Adrenal gland (tissue), 12 donors: ENCODE results near the gene ERRFI1. TPM values are rescaled to one million over a fixed set of nuclear protein-coding genes. Genes with fewer than 3 reads are reported as not detected.

ENCODE experiments used
- DNase-seq, 7 donors: peaks; one replicate each; pipeline ENCODE4 v3.0.0-alpha.2; 2019 to 2020
- H3K27ac ChIP-seq, 5 donors: fragments of 200-600 bp; sonication (generic) in 4 of 5; 1 replicate in 3 of 5; 2 replicates in 2 of 5; pipeline versions ENCODE4 v1.5.1 to v1.8.0; 2016 to 2020; ENCODE audit warnings: mild to moderate bottlenecking in 1 of 5
- H3K27me3 ChIP-seq: fragments of 200-600 bp; 2 replicates; pipeline ENCODE4 v1.8.0; 2021
- H3K36me3 ChIP-seq, 2 donors: fragments of 200-600 bp; replicated peaks in 1 of 2; 1 replicate in 1 of 2; 2 replicates in 1 of 2; pipeline versions ENCODE4 v1.5.1 to v1.8.0; 2018 to 2022
- H3K4me1 ChIP-seq, 2 donors: fragments of 200-600 bp; replicated peaks in 1 of 2; 1 replicate in 1 of 2; 2 replicates in 1 of 2; pipeline versions ENCODE4 v1.5.1 to v1.8.0; 2018 to 2021
- H3K4me3 ChIP-seq, 4 donors: fragments of 200-600 bp; sonication (generic) in 3 of 4; one replicate each; pipeline ENCODE4 v1.5.1; 2016 to 2018
- H3K9me3 ChIP-seq, 3 donors: fragments of 200-600 bp; sonication (generic) in 1 of 3; replicated peaks in 1 of 3; 1 replicate in 2 of 3; 2 replicates in 1 of 3; pipeline versions ENCODE4 v1.5.1 to v1.8.0; 2016 to 2021
- CTCF ChIP-seq, 6 experiments: fragments of 450-650 bp in 4 of 6; fragments of 200-600 bp in 2 of 6; sonication (generic) in 1 of 6; IDR thresholded peaks; 1 replicate in 5 of 6; 2 replicates in 1 of 6; pipeline versions ENCODE4 v1.5.1 to v1.8.0; 2016 to 2021; ENCODE audit warnings: antibody characterized with exemption in 6 of 6, mild to moderate bottlenecking in 2 of 6, moderate library complexity in 1 of 6
- POLR2A ChIP-seq, 2 donors: fragments of 450-650 bp; IDR thresholded peaks; one replicate each; pipeline ENCODE4 v1.6.1; 2017; ENCODE audit warnings: antibody characterized with exemption in 2 of 2, mild to moderate bottlenecking in 2 of 2, moderate library complexity in 1 of 2
- WGBS, 4 donors: extraction: QIAGEN DNeasy Blood & Tissue Kit in 2 of 4; methylation state at CpG; one replicate each; pipeline versions ENCODE4 v1.1.5 to v1.1.7; 2013 to 2017; 5-methylcytosine and 5-hydroxymethylcytosine counted together
- intact Hi-C, 2 donors: fragments of 100-400 bp; cut with DNase I; formaldehyde crosslinking; loops; one replicate each; pipeline versions ENCODE4 v1.14.1 to v1.15.0; 2022 to 2023
- polyA plus RNA-seq, 3 donors: library from polyadenylated mRNA; stranded (reverse); fragments of 200-250 nt in 2 of 3; fragments of 350-450 nt in 1 of 3; fragmentation: Illumina TruSeq in 1 of 3; extraction: RNeasy Lipid Tissue Mini Kit (QIAGEN cat#74804) in 1 of 3; gene quantifications; one replicate each; pipeline ENCODE4 v1.2.3, GENCODE V29; 2013 to 2014
- small RNA-seq, 2 donors: library from RNA; depleted of rRNA; stranded (forward); fragments of <200 nt; gene quantifications; one replicate each; pipeline ENCODE3, GENCODE V24; 2016
- total RNA-seq, 9 donors: library from RNA; depleted of rRNA in 4 of 9; stranded (reverse); fragments of >200 nt in 4 of 9; fragments of 120-200 nt in 1 of 9; fragmentation: NEBNext Ultra II Directional in 1 of 9; extraction: Animal tissue kit (Norgen Biotek cat#: 25700) in 1 of 9; gene quantifications; one replicate each; pipeline versions ENCODE4 v1.1.0 to v1.2.4, GENCODE V29; 2013 to 2023
- donor health status: healthy with polysubstance abuse.
- donor health status: Bipolar disorder and iron deficiency.
- donor health status: DM: yes; HTN: yes; CAD: no.
- donor health status: DM: no; HTN: no; CAD: no.
- donor health status: DM: no; HTN: no; CAD: no.
- donor health status: DM: yes; HTN: yes; CAD: no.

Gene ERRFI1
- total and polyA plus RNA-seq, 12 donors: 14.4 to 71.5 (median 25.7) TPM

- no peak for TF ChIP-seq POLR2A (IDR thresholded peaks at IDR 0.05)
- TF ChIP-seq CTCF (IDR thresholded peaks at IDR 0.05): no peak
- intact Hi-C loops: no loop called here
- no peaks in the 10 kb centered on the region for H3K9me3 ChIP-seq
- peak overlapping the region in 1 of 4 donors; percentile 72 for H3K4me3 ChIP-seq
- peak in 2 of 7 donors; percentile 5 to 52 for DNase-seq
- H3K27ac ChIP-seq: peak overlapping the region in 3 of 5 donors; percentile 82 to 96 (median 94)
- 87 to 92% (median 92%) methylated on average over 11 of the region's 11 CpGs for WGBS, 4 donors
- H3K36me3 ChIP-seq: peaks cover 0 to 48% of the 10 kb centered on the region in 2 donors
- peaks cover 12 to 44% of the 10 kb centered on the region in 2 donors for H3K4me1 ChIP-seq
- no peaks in the 10 kb centered on the region for H3K27me3 ChIP-seq
Measured at GRCh38 chr1:7962636-7963377, 63.3 kb downstream of the ERRFI1 start.

DNA sequence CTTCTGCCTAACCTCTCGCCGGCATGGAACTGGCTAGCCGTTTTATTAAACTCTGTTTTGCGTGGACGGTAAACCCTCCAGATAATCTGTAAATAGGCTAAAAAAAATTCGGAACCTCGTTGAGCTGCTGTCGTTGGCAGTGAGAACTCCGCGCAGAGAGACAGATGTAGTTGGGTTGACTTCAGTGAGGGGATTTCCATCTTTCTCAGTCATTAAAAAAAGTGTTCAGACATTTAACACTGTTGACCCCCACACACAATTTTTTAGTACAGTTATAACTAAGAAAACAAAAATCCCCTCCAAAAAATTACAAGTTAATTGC, 64.1 kb downstream of the ERRFI1 start:
- no peak for TF ChIP-seq POLR2A (IDR thresholded peaks at IDR 0.05)
- TF ChIP-seq CTCF (IDR thresholded peaks at IDR 0.05): no peak
- intact Hi-C loops: no loop called here
- peak overlapping the region; percentile 52 to 96 (median 93) for H3K27ac ChIP-seq
- no peaks in the 10 kb centered on the region for H3K9me3 ChIP-seq
- no peak for DNase-seq
- H3K27me3 ChIP-seq: no peaks in the 10 kb centered on the region
- peaks cover 0 to 39% of the 10 kb centered on the region in 2 donors for H3K36me3 ChIP-seq
- 0 to 1% (median 0%) methylated on average over 10 of the region's 10 CpGs for WGBS, 4 donors
- peak overlapping the region in 2 of 4 donors; percentile 63 to 72 for H3K4me3 ChIP-seq
- peaks cover 12 to 36% of the 10 kb centered on the region in 2 donors for H3K4me1 ChIP-seq

Small RNAs within 50 kb of the gene (small RNA-seq; reads per million reads assigned to genes)
- 0 reads per million in 2 donors for gene RF00019

Other genes with a start within 250 kb of the ERRFI1 start
- 10 to 100 TPM in 8 of 9 donors, 1 to 10 TPM in 1; 8.9 to 29.0 (median 18.8) TPM for gene PER3, start 242.0 kb downstream of the ERRFI1 start, total RNA-seq
- 10 to 100 TPM in 2 of 3 donors, 1 to 10 TPM in 1; 8.8 to 19.9 (median 14.8) TPM for gene PER3, start 242.0 kb downstream of the ERRFI1 start, polyA plus RNA-seq
- 10 to 100 TPM in 1 of 9 donors, 1 to 10 TPM in 1, under 1 TPM in 2, not detected in 5; 0.65 to 54.3 (median 3.9) TPM for gene UTS2, start 173.2 kb downstream of the ERRFI1 start, total RNA-seq
- gene UTS2, start 173.2 kb downstream of the ERRFI1 start, polyA plus RNA-seq: 1 to 10 TPM in 2 of 3 donors, not detected in 1; 6.6 to 6.8 TPM
- gene TNFRSF9, start 85.5 kb downstream of the ERRFI1 start, total RNA-seq: under 1 TPM in 5 of 9 donors, not detected in 4; 0.06 to 0.83 (median 0.30) TPM
- gene TNFRSF9, start 85.5 kb downstream of the ERRFI1 start, polyA plus RNA-seq: under 1 TPM; 0.03 to 0.15 (median 0.08) TPM
- gene PARK7, start 64.6 kb downstream of the ERRFI1 start, total RNA-seq: 100 to 1,000 TPM; 266 to 478 (median 397) TPM
- gene PARK7, start 64.6 kb downstream of the ERRFI1 start, polyA plus RNA-seq: 100 to 1,000 TPM; 274 to 697 (median 537) TPM